Measurements from ENCODE around the gene NOC4L.
"Not testable (repeated sequence)": the region's sequence is repeated elsewhere in the genome, so short reads cannot be mapped to it uniquely, and the experiment has no call there.

NOC4L gene

GRCh38 chr12:132144810-132145168 is 532 bp downstream of the NOC4L start:
- no peak for DNase-seq

GRCh38 chr12:132145334-132145733 is 1.1 kb downstream of the NOC4L start:
- DNase-seq: no peak

GRCh38 chr12:132146098-132146497 is 1.8 kb downstream of the NOC4L start:
- no peak for DNase-seq

- no peak for DNase-seq
These were observed 2.6 kb downstream of the NOC4L start for GRCh38 chr12:132146772-132147422.

- no peak for DNase-seq
These were observed 3.4 kb downstream of the NOC4L start for GRCh38 chr12:132147423-132148367.

GRCh38 chr12:132148368-132149045 is 4.2 kb downstream of the NOC4L start:
- DNase-seq: no peak

GRCh38 chr12:132149526-132149925 is 5.3 kb downstream of the NOC4L start:
- DNase-seq: not testable (repeated sequence)

GRCh38 chr12:132150780-132151144 is 6.5 kb downstream of the NOC4L start:
- no peak for DNase-seq

- DNase-seq: no peak
These were observed 7.0 kb downstream of the NOC4L start for GRCh38 chr12:132151145-132151765.

GRCh38 chr12:132151766-132152410 is 7.6 kb downstream of the NOC4L start:
- DNase-seq: no peak

GRCh38 chr12:132152411-132152821 is 8.2 kb downstream of the NOC4L start:
- no peak for DNase-seq

GRCh38 chr12:132152953-132153352 is 8.7 kb downstream of the NOC4L start:
- no peak for DNase-seq

GRCh38 chr12:132153501-132154340 is 9.5 kb downstream of the NOC4L start:
- peak; percentile 71 for DNase-seq

GRCh38 chr12:132154341-132154761 is 10.1 kb downstream of the NOC4L start:
- DNase-seq: no peak

- no peak for DNase-seq
These were observed 10.9 kb downstream of the NOC4L start for GRCh38 chr12:132154941-132155770.

GRCh38 chr12:132155771-132156572 is 11.7 kb downstream of the NOC4L start:
- no peak for DNase-seq

- no peak for DNase-seq
These were observed 12.5 kb downstream of the NOC4L start for GRCh38 chr12:132156573-132157325.

GRCh38 chr12:132157733-132158409 is 13.6 kb downstream of the NOC4L start:
- DNase-seq: no peak
